Thyroid gland (tissue), 4 donors: ENCODE measurements around the gene VCX2.

Experiments
- CTCF ChIP-seq, 6 experiments: fragments of 200-600 bp in 3 of 6; fragments of 450-650 bp in 3 of 6; sonication (generic) in 3 of 6; IDR thresholded peaks; one replicate each; pipeline ENCODE4 v1.5.1; 2016 to 2019; ENCODE audit warnings: antibody characterized with exemption in 6 of 6, mild to moderate bottlenecking in 2 of 6, inconsistent platforms in 1 of 6, moderate library complexity in 1 of 6
- POLR2A ChIP-seq, 2 donors: fragments of 450-650 bp; IDR thresholded peaks; one replicate each; pipeline ENCODE4 v1.6.1; 2017; ENCODE audit warnings: antibody characterized with exemption in 2 of 2, mild to moderate bottlenecking in 2 of 2, moderate library complexity in 1 of 2

- no peak for TF ChIP-seq CTCF (IDR thresholded peaks at IDR 0.05)
- no peak for TF ChIP-seq POLR2A (IDR thresholded peaks at IDR 0.05)
Measured at GRCh38 chrX:8204943-8205342, 33.9 kb upstream of the VCX2 start.
